ENCODE measurements around the gene UCK1.
A peak's percentile ranks its signal among the peaks of the same experiment; 100 is the strongest.
"Not testable (repeated sequence)": the region's sequence is repeated elsewhere in the genome, so short reads cannot be mapped to it uniquely, and the experiment has no call there.

UCK1 gene

DNA sequence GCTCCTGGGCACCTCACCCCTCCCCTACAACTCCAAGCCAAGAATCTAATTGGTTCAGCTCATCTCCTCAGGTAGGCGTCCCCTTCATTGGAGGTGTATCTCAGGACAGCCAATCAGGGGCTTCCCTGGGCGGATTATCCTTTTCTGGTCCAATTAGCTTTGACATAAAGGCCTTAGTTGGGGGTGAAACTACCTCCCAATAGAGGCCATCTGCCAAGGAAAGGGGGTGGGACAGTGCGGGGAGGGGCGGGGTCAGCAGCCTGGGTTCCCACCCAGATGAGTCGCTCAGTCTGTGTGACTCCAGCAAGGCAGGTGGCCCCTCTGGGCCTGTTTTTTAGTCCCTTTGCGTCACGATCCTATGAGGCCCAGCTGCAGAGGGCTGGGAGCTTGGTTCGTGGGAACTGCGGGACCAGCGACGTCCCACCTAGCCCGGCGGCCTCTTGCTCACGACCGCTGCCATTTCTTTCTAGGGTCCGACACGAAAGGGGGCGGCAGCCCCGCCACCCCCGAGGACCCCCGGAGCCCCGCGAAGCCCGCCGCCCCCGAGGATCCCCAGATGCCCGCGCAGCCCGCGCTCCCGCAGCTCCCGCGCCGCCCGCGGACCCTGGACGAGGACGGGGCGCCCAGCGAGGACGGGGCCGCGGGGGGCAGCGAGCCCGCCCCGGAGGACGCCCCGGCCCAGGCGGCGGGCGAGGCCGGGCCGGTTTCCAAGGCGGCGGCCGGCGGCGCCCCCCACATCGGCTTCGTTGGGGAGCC lies 23.2 kb upstream of the UCK1 start:
- DNase-seq: no peak

- DNase-seq: no peak
Measured at GRCh38 chr9:131552030-131552429, 21.0 kb upstream of the UCK1 start.

- not testable (repeated sequence) for DNase-seq
Measured at GRCh38 chr9:131550465-131550864, 19.4 kb upstream of the UCK1 start.

GRCh38 chr9:131549186-131549585 lies 18.1 kb upstream of the UCK1 start:
- not testable (repeated sequence) for DNase-seq

GRCh38 chr9:131546336-131547084 lies 15.4 kb upstream of the UCK1 start:
- peak in 1 of 2 donors; percentile 28 for DNase-seq

DNA sequence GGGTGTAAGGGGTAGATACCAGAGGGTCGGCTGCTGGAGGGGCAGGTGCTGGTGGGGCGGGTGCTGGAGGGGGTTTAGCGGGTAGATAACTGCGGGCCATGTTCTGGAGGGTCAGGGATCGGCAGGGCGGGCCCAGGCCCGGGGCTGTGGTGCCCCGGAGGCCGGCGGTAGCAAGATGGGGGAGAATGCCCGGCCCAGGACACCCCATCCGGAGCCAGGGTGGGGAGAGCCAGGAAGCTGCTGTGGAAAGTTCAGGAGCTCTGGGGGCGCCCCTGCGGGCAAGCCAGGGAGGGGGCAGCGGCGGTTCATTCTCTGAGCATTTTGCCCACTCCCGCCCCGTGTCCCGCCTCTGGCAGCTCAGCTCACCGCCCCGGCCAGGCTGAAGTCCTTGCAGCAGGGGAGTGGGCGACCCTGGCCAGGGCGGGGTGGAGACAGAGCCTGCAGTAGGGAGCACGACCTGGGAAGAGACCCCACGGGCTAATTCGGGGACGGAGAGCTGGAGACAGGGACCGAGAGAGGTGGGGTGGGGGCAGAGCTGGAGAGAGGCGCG lies 14.8 kb upstream of the UCK1 start:
- DNase-seq: no peak

- DNase-seq: no peak
Measured at GRCh38 chr9:131545003-131545785, 14.1 kb upstream of the UCK1 start, which contains the start of gene PRRT1B. Gene PRRT1B, plus strand, starts transcription at chr9:131545523. Its CDS starts 93 bp downstream, at chr9:131545616.

DNA sequence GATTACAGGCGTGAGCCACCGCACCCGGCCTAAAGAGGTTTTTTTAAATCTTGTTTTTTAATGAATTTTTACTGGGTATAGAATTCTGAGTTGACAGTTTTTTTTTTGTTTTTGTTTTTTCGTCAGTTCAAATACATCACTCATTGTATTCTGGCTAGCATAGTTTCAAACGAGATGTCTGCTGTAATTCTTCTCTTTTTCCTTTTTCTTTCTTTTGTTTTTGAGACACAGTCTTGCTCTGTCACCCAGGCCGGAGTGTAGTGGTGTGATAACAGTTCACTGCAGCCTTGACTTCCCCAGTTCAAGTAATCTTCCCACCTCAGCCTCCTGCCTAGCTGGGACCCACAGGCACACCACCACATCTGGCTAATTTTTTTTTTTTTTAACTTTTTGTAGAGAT lies 12.1 kb upstream of the UCK1 start:
- DNase-seq: no peak

GRCh38 chr9:131539223-131539923 lies 8.3 kb upstream of the UCK1 start:
- no peak for DNase-seq

DNA sequence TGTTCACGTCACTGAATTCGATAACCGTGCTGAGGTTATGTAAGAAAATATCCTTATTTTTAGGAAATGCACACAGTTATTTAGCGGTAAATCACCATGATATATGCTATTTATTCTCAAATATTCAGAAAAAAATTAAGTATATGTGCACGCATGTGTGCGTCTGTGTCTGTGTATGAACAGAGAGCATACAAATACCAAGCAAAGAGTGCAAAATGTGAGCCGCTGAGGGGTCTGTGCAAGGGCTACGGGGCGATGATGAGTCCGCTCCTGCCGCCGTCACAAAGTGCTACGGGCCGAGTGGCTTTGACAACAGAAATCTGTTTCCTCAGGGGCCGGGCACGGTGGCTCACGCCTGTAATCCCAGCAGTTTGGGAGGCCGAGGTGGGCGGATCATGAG lies 6.9 kb upstream of the UCK1 start:
- no peak for DNase-seq

DNA sequence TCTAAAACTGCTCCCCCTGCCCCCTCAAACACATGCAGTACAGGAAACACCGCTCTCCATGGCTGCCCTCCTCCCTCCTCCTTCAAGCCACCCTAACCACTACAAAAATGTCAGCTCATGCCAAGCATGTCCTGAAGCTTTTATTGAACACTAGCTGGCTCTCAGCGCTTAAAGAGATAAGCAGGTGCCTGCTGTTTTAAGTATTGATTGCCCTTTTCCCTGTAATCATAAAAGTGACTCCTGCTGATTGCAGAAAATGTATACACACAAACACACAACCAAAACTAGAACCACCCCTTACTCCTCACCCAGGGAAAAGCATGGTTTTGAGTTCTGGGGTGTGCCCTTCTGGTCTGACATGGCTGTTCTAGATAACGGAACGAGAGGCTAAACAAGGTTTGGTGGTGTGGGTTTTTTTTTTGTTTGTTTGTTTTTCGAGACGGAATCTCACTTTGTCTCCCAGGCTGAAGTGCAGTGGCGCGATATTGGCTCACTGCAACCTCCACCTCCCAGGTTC lies 3.7 kb upstream of the UCK1 start:
- no peak for DNase-seq

DNA sequence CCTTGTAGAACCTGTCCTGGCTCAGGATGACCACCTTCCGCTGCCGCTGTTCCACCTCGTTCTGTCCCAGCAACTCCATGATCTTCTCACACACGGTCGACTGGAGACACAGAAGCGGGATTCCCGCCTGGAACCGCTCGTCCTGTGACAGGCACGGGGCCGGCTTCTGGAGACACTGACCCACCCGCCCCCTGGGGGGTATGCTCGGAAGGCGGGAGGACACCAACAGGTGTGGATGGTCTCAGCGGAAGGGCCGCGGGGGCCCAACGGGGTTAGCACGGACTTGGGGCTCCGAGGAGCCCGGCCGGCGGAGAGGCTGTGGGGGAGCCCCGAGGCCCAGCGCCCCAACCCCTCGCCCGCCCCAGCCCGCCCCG lies 530 bp downstream of the UCK1 start:
- peak; percentile 26 to 29 for DNase-seq

- no peak for DNase-seq
Measured at GRCh38 chr9:131529597-131530545, 1.2 kb downstream of the UCK1 start.

DNA sequence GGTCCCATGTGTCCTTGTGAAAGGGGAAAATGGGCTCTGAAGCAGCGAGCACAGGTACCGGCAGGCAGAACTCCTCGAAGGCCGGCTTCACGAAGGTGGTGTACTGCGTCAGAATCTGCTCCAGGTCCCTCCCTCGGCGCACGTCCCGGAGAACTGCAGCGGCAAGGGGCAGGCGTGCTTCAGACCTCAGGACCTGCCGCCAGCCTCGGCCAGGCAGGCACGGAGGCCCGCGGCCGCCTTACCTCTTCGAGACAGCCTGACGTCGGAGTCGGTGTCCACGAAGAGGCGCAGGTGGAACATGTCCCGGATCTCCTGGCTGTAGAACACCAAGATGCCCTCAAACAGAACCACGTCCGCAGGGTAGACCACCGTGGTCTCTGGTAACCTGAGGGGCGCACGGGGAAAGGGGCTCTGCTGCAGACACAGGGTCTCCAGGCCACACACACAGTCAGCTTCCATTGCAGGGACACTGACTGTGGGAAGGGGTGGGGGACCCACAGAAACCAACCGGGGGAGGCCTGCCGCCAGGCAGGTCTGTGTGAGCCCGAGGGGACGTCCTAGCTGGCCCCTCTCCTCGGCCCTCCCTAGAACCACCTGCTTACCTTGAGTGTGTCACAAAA lies 2.1 kb downstream of the UCK1 start:
- DNase-seq: no peak

- no peak for DNase-seq
Measured at GRCh38 chr9:131528186-131528585, 2.9 kb downstream of the UCK1 start.

DNA sequence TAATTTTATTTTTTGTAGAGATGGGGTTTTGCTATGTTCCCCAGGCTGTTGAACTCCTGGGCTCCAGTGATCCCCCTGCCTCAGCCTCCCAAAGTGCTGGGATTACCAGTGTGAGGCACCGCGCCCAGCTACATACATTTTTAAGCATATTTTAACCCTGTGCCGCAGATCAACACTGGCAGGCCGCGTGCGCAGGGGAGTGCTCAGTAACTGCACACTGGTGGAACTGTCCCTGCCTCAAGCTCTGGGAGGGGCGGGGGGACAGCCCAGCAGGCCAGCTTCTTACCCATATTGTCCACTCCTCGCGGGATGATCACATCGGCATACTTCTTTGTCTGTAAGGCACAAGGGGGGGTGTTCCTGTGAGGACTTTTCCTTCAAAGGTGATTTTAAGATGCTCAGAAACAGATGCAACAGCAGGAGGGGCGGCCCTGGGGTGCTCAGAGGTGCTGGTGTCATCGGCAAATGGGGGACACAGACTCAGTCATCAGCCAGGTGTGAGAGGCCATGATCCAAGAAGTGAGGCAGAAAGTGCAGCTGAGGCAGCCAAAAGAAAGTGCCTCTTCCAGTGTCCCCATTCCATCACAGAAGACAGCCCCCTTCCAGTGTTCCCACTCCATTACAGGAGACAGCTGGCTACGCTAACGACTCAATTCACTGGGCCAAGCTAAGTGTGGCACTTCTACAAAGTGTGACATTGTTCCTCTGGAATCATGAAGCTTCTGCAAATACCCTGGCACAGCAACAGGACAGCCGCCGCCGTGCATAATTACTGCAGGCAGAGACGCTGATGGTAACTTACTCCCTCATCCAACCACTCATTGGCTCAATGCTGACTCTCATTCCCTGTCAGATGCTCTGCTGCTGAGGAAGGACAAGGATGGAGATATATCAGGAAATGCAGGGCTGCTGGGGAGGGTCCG lies 5.2 kb downstream of the UCK1 start:
- no peak for DNase-seq

DNA sequence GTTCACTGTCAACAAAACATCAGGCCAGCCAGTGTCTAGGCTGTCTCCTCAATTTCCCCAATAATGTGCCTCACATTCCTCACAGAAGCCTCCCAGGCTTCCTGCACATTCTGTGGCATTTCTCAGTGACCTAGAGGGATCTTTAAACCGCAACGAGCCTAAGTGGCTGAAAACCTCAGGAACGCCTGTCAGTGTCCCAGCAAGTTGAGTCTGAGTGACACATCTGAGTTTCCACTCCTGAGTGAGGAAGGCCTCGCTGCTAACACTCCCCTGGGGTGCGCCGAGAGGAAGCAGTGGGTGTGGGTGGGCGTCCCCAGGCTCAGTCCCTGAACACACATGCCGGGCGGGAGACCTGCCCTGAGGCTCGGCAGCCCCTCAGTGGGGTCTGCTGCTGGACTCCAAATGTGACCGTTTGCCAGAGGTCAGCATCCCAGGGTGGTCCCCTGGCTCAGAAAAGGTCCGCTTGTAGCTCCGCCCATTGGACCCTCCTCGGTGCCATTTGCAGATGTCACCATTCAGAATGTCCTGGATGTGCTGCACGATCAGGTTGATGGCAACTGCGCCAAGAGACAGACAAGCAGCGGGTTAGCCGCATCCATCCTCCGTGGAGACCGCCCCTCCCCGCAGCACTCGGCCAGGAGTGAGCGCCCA lies 6.3 kb downstream of the UCK1 start:
- DNase-seq: no peak

DNA sequence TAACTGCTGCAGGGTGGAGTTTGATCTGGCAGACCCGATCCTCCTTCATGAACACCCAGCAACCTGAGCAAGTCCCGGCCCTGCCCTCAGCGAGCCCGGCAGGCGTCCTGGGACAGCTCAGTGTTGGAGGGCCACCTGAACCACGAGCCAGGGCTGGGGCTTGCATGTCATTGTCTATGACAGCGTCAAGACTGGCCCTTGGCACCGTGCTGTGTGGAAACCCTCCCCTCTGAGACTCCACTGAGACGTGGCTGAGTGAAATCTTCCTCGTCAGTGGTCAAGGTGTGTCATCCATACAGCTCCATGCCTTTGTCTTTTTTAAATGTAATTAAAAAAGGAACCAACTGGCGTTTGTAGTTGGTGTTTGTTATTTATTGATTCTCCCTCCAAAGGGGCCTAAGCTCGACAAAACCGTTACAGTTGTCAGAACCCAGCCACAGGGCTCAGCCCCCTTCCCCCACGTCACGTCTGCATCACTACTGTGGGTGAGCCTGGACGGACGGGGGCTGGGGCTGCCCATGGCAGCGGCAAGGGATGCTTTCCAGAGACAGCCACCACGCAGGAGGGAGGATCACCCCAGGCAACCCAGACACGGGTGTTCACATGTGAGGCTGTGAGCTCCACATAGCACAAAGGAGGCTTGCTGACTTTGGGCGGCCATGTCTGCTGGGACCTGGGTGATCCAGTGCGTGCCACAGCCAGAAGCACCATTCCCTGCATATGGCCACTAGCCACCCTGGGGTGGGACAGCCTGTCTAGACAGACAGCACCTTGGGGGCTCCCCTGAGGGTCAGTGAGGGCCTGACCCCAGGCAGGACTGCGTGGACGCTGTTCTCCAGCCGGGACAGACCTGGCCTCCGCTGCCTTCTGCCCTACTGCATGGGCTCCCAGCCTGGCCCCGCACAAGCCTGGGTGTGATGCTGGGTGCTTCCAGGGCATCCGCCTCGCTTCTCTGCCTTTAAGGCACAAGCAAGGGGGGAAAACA lies 7.3 kb downstream of the UCK1 start:
- no peak for DNase-seq
